ENCODE data around the gene INPP5E.
"Not testable (repeated sequence)": the region's sequence is repeated elsewhere in the genome, so short reads cannot be mapped to it uniquely, and the experiment has no call there.

The INPP5E gene

GRCh38 chr9:136432591-136432990, 7.1 kb downstream of the INPP5E start:
- TF ChIP-seq CTCF (IDR thresholded peaks at IDR 0.05; ENCODE audit: insufficient read depth, missing control alignments), result no peak
- DNase-seq (ENCODE audit: insufficient read length, low spot score) (no peak), FAIRE-seq (no peak)

GRCh38 chr9:136431782-136432350, 7.8 kb downstream of the INPP5E start:
- FAIRE-seq, result no peak
- DNase-seq (ENCODE audit: insufficient read length, low spot score), result no peak
- no peak for TF ChIP-seq CTCF (IDR thresholded peaks at IDR 0.05; ENCODE audit: insufficient read depth, missing control alignments)

- no peak for TF ChIP-seq CTCF (IDR thresholded peaks at IDR 0.05; ENCODE audit: insufficient read depth, missing control alignments)
- FAIRE-seq (no peak), DNase-seq (ENCODE audit: insufficient read length, low spot score) (no peak)
Observed at GRCh38 chr9:136430588-136431234, 8.9 kb downstream of the INPP5E start.

- FAIRE-seq (no peak), DNase-seq (ENCODE audit: insufficient read length, low spot score) (no peak)
- TF ChIP-seq CTCF (IDR thresholded peaks at IDR 0.05; ENCODE audit: insufficient read depth, missing control alignments), result no peak
Observed at GRCh38 chr9:136429683-136430491, 9.8 kb downstream of the INPP5E start.

GRCh38 chr9:136429075-136429628, 10.5 kb downstream of the INPP5E start:
- FAIRE-seq, result no peak
- DNase-seq (ENCODE audit: insufficient read length, low spot score), result no peak
- TF ChIP-seq CTCF (IDR thresholded peaks at IDR 0.05; ENCODE audit: insufficient read depth, missing control alignments), result no peak

- DNase-seq (ENCODE audit: insufficient read length, low spot score) (no peak), FAIRE-seq (no peak)
- no peak for TF ChIP-seq CTCF (IDR thresholded peaks at IDR 0.05; ENCODE audit: insufficient read depth, missing control alignments)
Observed at GRCh38 chr9:136426787-136427186, 12.9 kb downstream of the INPP5E start.

- not testable (repeated sequence) for FAIRE-seq; DNase-seq (ENCODE audit: insufficient read length, low spot score)
Observed at GRCh38 chr9:136425367-136425766, 14.3 kb downstream of the INPP5E start.
